BE2C (cell line): ENCODE results near the gene HMGCS2.

ENCODE experiments used
- DNase-seq: peaks from one replicate; pipeline ENCODE4 v3.0.0-alpha.2; 2020
- H3K27me3 ChIP-seq: fragments of 250-450 bp; sonication (Bioruptor Pico); 2 replicates; pipeline ENCODE4 v1.5.1; 2020; ENCODE audit warnings: mild to moderate bottlenecking
- H3K36me3 ChIP-seq: fragments of 250-450 bp; sonication (Bioruptor Pico); 2 replicates; pipeline ENCODE4 v1.5.1; 2020; ENCODE audit warnings: mild to moderate bottlenecking
- H3K4me1 ChIP-seq: fragments of 250-450 bp; sonication (Bioruptor Pico); 2 replicates; pipeline ENCODE4 v1.5.1; 2020
- H3K4me3 ChIP-seq: 2 replicates; pipeline ENCODE4 v1.5.1; 2011; ENCODE audit warnings: low read depth, low read length
- H3K9me3 ChIP-seq: fragments of 250-450 bp; sonication (Bioruptor Pico); 2 replicates; pipeline ENCODE4 v1.5.1; 2020
- CTCF ChIP-seq: IDR thresholded peaks from 2 replicates; pipeline ENCODE4 v1.5.1; 2012; ENCODE audit warnings: mild to moderate bottlenecking, low read depth, low read length

HMGCS2 gene

GRCh38 chr1:119811985-119812557, 43.4 kb upstream of the HMGCS2 start:
- TF ChIP-seq CTCF = no peak
- no peak overlapping the region for H3K4me3 ChIP-seq
- H3K4me1 ChIP-seq = no peaks in the 10 kb centered on the region
- no peaks in the 10 kb centered on the region for H3K36me3 ChIP-seq
- DNase-seq = no peak
- H3K27me3 ChIP-seq = peaks cover 6% of the 10 kb centered on the region
- no peaks in the 10 kb centered on the region for H3K9me3 ChIP-seq

- DNase-seq = no peak
- peaks cover 6% of the 10 kb centered on the region for H3K27me3 ChIP-seq
- H3K4me1 ChIP-seq = no peaks in the 10 kb centered on the region
- no peak within 1 kb of the TSS for H3K4me3 ChIP-seq
- no peaks in the 10 kb centered on the region for H3K9me3 ChIP-seq
- no peak for TF ChIP-seq CTCF
- no peaks in the 10 kb centered on the region for H3K36me3 ChIP-seq
Observed at GRCh38 chr1:119811387-119811786, 42.7 kb upstream of the HMGCS2 start, which contains the start of gene REG4. REG4 (minus strand) TSS chr1:119811460; CDS start chr1:119808769, 2,691 bp downstream.

- no peaks in the 10 kb centered on the region for H3K4me1 ChIP-seq
- no peak overlapping the region for H3K4me3 ChIP-seq
- TF ChIP-seq CTCF = peak; percentile 94
Observed at GRCh38 chr1:119808972-119809550, 40.4 kb upstream of the HMGCS2 start.

GRCh38 chr1:119808491-119808890, 39.8 kb upstream of the HMGCS2 start:
- Histone ChIP-seq H3K4me1 (no peaks in the 10 kb centered on the region), H3K9me3 (no peaks in the 10 kb centered on the region), H3K36me3 (no peaks in the 10 kb centered on the region), H3K27me3 (peaks cover 16% of the 10 kb centered on the region), H3K4me3 (no peak overlapping the region)
- no peak for TF ChIP-seq CTCF
- DNase-seq = no peak

More at GRCh38 chr1:119808972-119809550, 40.4 kb upstream of the HMGCS2 start:
- Histone ChIP-seq H3K36me3 (no peaks in the 10 kb centered on the region), H3K27me3 (peaks cover 16% of the 10 kb centered on the region), H3K9me3 (no peaks in the 10 kb centered on the region)
- peak; percentile 67 for DNase-seq

- Histone ChIP-seq H3K36me3 (no peaks in the 10 kb centered on the region), H3K27me3 (peaks cover 10% of the 10 kb centered on the region), H3K4me1 (no peaks in the 10 kb centered on the region), H3K9me3 (no peaks in the 10 kb centered on the region), H3K4me3 (no peak overlapping the region)
- TF ChIP-seq CTCF = no peak
- no peak for DNase-seq
Observed at GRCh38 chr1:119806489-119806888, 37.8 kb upstream of the HMGCS2 start.

GRCh38 chr1:119805746-119806145, 37.0 kb upstream of the HMGCS2 start:
- Histone ChIP-seq H3K4me1 (no peaks in the 10 kb centered on the region), H3K4me3 (no peak overlapping the region), H3K36me3 (no peaks in the 10 kb centered on the region), H3K9me3 (no peaks in the 10 kb centered on the region), H3K27me3 (peaks cover 10% of the 10 kb centered on the region)
- TF ChIP-seq CTCF = no peak
- DNase-seq = no peak
